ENCODE measurements around the gene PAXX. TPM values are rescaled to one million over a fixed set of nuclear protein-coding genes. Genes with fewer than 3 reads are reported as not detected.
"Not testable (repeated sequence)": the region's sequence is repeated elsewhere in the genome, so short reads cannot be mapped to it uniquely, and the experiment has no call there.

PAXX gene
- total RNA-seq, 1 experiment from 2014 or later: 45.7 TPM

DNA sequence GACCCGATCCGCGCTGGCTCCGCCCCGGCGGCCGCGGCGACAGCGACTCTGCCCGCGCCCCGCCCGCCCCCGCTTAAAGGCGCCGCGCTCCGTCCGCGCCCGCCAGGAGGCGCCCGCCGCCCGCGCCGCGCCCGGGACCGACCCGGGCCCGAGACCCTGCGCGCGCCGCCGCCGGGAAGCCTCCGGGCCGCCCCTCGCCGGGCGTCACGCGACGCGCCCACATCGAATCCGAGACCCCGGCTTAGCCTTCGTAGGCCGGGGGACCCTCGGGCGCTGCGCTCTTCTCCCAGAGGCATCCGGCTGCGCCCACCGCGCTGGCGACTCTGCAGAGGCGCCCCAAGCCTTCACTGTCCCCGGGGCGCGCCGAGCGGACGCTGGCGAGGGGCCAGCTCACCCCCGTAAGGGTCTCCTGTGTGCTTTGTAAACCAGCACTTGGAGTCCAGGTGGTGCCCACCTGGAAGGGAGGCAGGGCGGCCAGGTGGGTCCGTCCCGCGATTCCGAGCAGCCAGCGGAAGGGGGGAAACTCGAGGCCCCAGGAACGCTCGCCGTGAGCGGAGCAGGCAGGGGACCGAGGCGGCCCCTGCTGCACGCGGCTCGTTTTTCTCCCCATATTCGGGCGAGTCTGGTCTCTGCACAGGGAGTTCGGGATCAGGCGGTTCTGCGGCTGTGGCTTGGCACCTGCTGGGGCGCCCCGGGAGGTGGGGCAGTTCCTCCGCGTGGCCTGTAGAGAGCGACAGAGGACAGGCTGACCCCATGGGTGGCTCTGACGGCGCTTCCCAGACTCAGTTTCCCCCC is 36.2 kb downstream of the PAXX start:
- peak; percentile 97 for DNase-seq
- Histone ChIP-seq H3K4me3 (ENCODE audit: insufficient read depth, low read depth, low read length) (peak overlapping the region; percentile 53), H3K27me3 (ENCODE audit: control insufficient read depth, insufficient read depth, low read length) (peaks cover 17% of the 10 kb centered on the region), H3K36me3 (replicated peaks; ENCODE audit: control insufficient read depth, insufficient read depth, low read length) (no peaks in the 10 kb centered on the region)

DNA sequence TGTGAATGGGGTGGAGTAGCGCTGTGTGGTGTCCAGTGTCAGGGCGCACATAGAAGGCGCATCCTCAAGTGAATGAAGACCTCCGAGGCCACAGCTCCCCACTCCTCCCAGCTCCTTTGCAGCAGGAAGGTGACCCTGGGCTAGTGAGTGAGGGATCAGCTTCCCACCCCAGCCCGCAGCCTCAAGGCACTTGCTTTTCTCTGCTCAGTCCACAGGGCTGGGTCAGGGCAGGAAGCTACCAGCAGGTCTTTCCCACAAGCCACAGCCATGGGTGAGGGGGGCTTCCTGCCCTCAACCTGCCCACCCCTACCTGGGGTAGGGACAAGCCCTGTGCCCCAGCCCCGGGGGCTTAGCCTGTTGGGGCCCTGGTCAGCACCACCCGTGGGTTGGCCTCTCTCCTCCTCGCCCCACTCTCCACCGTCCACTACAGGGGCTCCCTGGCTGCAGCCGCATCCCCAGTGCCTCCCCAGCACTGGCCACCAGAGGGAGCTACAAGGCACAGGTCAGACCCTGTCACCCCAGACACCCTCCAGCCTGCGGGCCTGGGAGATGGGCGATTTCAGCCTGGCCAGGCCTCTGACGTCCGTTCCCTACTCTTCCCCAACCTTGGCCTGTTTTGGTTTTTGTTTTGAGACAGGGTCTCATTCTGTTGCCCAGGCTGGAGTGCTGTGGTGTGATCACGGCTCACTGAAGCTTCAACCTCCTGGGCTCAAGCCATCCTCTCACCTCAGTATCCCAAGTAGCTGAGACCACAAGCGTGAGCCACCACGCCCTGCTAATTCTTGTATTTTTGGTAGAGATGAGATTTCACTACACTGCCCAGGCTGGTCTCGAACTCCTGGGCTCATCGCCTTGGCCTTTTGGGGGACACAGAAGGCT is 37.1 kb downstream of the PAXX start:
- Histone ChIP-seq H3K4me3 (ENCODE audit: insufficient read depth, low read depth, low read length) (peak overlapping the region; percentile 53; the same call in 1 of the 2 replicates), H3K36me3 (replicated peaks; ENCODE audit: control insufficient read depth, insufficient read depth, low read length) (no peaks in the 10 kb centered on the region), H3K27me3 (ENCODE audit: control insufficient read depth, insufficient read depth, low read length) (peaks cover 17% of the 10 kb centered on the region)
- peak; percentile 94 for DNase-seq

DNA sequence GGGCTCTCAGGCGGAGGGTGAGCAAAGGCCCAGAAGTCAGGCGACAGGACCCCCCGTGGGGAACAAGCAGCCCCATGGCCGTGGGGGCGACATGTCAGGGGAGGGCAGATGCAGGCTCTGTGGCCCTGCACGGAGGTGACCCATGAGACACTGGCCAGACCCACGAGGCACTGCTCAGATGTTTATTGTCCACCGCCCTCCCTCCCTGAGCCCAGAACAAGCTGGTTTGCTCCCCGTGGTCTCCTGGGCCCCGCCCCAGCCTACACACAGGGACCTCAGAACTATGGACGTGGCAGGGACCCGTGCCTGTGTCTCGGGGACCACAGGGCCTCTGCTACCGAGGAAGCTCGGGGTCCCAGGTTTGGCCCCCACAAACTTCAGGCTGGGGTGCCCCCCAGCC is 37.8 kb downstream of the PAXX start:
- Histone ChIP-seq H3K36me3 (replicated peaks; ENCODE audit: control insufficient read depth, insufficient read depth, low read length) (no peaks in the 10 kb centered on the region), H3K4me3 (ENCODE audit: insufficient read depth, low read depth, low read length) (no peak overlapping the region), H3K27me3 (ENCODE audit: control insufficient read depth, insufficient read depth, low read length) (peaks cover 17% of the 10 kb centered on the region)
- no peak for DNase-seq

DNA sequence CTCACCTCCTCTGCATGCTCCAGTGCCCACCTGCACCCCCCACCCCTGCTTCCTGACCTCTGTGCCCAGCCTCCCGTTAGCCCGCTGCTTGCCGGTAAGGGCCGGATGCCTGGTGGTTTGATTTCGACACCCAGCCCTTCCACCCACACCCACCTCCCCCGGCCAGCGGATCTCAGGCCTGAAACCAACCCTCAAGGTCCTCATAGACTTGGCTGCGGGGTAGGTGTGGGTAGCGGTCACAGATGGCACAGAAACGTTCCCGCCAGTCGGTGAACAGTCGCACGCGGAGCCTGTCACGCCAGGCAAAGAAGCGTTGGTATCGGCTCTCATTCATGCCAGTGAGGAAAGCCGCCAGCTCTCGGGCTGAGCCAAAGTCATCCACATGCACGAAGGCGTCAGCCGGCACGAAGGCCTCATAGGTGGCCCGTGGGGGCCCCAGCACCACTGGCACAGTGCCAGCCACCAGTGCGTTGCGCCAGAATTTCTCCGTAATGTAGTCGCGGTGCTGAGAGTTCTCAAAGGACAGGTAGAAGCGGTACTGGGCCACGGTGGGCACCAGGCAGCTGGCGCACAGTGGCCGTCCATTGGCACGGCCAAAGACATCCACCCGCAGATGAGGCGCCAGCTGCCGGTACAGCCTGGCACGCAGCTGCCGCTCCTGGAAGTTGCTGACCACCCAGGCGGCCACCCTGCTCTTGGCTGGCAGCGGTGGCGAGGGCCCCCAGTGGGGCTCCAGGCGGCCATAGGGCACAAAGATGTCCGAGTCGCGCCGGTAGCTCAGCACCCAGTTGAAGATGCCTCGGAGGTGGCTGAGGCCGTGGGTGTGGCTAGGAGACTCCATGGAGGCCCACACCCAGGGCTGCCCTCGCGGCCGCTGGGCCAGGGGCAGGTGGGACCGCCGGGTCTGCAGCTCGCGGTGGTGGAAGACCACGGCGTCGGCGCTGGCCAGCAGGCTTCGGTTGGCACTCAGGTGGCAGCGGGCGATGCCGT is 38.6 kb downstream of the PAXX start:
- no peak for DNase-seq
- no peak overlapping the region for H3K4me3 ChIP-seq (ENCODE audit: insufficient read depth, low read depth, low read length)
- peaks cover 17% of the 10 kb centered on the region for H3K27me3 ChIP-seq (ENCODE audit: control insufficient read depth, insufficient read depth, low read length)
- no peaks in the 10 kb centered on the region for H3K36me3 ChIP-seq (replicated peaks; ENCODE audit: control insufficient read depth, insufficient read depth, low read length)

DNA sequence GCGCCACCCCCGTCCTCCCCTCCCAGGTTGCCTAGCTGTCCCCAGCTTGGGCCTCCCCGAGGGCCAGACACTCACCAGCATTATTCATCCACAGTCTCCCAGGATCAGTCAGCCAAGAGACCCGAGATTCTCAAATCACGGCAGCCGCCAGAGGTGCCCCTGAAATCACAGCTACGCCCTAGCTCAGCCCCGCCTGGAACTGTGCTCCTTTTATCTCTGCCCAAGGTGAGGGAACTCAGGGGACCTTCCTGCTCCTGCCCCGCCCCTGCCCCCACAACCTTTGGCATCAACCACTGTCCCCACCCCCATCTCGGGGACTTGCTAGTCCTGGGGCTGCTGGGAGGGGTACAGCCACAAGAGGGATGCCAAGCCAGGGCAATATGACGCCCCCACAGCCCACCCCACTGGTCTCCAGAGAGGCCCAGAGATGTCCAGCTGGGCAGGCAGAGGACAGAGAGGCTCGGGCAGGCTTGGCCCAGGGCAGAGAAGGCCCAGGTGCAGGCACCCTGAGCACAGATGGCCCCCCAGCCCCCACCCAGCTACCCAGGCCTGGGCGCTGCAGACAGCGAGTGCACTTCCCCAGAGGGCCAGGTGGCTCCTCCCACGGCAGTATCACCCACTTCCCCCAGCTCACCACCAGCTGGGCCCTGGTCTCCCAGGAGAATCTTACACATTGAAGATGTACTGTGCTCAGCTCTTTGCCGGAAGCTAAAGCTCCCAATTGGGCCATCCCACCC is 39.9 kb downstream of the PAXX start, which contains the start of gene FUT7:
Gene FUT7 (minus strand): TSS at position 185 of the 737 bp plus-strand sequence. CDS start 97 bp downstream, at position 88.
- Histone ChIP-seq H3K27me3 (ENCODE audit: control insufficient read depth, insufficient read depth, low read length) (peaks cover 16% of the 10 kb centered on the region), H3K4me3 (ENCODE audit: insufficient read depth, low read depth, low read length) (no peak within 1 kb of the TSS), H3K36me3 (replicated peaks; ENCODE audit: control insufficient read depth, insufficient read depth, low read length) (no peaks in the 10 kb centered on the region)
- DNase-seq: no peak

DNA sequence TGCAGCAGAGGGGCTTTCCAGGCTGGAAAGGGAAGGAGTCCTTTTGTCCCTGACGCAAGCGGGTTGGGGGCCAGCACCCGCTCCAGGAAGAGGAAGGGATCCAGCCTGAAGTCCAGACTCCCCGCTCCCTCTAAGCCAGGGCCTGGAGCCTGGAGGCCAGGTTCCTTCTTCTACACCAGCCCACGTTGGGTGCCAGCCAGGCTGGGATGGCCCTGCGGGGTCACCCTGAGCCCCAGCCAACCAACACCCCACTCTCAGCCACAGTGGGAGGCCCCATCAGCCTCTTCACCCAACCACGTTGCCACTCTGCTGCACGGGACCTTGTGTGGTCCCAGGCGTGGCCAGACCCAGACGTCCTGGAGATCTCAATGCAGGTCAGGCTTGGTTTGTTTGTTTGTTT is 40.6 kb downstream of the PAXX start:
- DNase-seq: no peak
- H3K4me3 ChIP-seq (ENCODE audit: insufficient read depth, low read depth, low read length): no peak overlapping the region
- no peaks in the 10 kb centered on the region for H3K36me3 ChIP-seq (replicated peaks; ENCODE audit: control insufficient read depth, insufficient read depth, low read length)
- peaks cover 10% of the 10 kb centered on the region for H3K27me3 ChIP-seq (ENCODE audit: control insufficient read depth, insufficient read depth, low read length)

DNA sequence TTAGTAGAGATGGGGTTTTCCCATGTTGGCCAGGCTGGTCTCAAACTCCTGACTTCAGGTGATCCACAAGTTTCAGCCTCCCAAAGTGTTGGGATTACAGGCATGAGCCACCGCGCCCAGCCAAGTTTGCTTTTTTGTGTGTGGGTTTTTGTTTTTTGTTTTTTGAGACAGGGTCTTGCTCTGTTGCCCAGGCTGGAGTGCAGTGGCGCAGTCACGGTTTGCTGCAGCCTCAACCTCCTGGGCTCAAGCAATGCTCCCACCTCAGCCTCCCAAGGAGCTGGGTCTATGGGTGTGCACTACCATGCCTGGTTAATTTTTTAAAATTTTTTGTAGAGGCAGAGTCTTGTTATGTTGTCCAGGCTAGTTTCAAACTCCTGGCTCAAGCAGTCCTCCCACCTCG is 41.3 kb downstream of the PAXX start:
- H3K4me3 ChIP-seq (ENCODE audit: insufficient read depth, low read depth, low read length); H3K36me3 ChIP-seq (replicated peaks; ENCODE audit: control insufficient read depth, insufficient read depth, low read length); H3K27me3 ChIP-seq (ENCODE audit: control insufficient read depth, insufficient read depth, low read length); DNase-seq: not testable (repeated sequence)

DNA sequence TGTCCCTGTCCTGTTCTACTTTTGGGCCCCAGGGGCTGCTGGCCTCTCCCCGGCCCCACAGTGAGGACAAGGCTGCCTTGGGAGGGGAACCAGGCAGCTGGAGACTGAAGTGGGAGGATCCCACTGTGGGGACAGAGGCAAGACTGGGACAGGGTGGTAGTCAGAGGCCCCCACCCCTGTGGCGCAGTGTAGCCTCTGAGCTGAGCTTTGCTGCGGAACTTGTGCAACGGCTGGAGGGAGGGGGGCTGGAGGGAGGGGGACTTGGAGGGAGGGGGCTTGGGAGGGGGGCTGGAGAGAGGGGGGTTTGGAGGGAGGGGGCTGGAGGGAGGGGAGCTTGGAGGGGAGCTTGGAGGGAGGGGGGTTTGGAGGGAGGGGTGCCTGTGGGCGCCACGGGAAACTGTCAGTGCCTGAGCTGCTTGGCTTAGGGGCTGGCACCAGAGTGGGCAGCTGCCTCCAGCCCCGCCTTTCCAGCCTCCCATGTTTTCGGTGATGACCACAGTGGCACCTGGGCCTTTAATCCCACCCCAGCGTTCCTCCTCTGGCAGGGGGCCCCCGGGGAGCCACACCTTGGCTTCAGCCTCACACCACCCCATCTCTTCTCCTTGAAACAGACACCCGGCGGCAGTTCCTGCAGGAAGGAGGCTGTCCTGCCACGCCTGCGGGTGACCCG is 42.0 kb downstream of the PAXX start:
- Histone ChIP-seq H3K4me3 (ENCODE audit: insufficient read depth, low read depth, low read length) (no peak overlapping the region), H3K27me3 (ENCODE audit: control insufficient read depth, insufficient read depth, low read length) (peaks cover under 1% of the 10 kb centered on the region; the same call in 1 of the 2 replicates)

DNA sequence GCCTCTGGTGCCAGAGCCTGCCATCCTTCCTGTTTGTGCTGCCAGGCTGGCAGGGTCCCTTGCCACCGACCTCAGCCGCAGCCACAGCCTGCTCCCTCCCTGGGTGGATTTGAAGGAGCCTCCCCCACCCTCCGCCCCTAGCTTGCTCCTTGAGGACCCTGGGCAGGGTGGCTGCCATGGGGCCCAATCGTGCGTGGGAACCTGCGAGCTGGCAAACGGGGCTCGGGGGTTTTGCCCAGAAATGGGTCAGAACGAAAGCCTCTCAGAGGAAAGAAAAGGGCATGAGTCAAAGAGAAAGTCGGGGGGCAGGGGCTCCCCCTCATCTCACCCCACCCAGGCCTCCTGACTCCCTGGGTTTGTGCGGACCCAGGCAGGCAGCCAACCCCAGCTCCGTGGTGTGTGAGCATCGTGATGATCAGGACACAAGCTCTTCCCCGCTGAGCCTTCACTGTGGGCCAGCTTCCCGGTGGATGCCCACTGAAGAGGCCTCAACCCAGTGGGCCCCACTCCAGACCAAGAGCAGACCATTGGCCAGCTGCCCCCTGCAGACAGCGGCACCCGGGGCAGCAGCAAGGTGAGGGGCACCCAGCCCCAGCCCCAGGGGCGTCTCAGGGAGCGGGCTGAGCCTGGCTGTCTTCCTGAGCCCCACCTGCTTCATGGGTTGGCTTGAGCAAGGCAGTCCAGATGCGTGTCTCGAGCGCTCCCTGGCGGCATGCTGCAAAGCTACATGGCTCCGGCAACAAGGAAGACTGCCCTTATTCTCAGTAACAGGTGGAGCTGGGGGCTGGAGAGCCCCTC is 42.7 kb downstream of the PAXX start:
- peak; percentile 98 for DNase-seq
- Histone ChIP-seq H3K27me3 (ENCODE audit: control insufficient read depth, insufficient read depth, low read length) (no peaks in the 10 kb centered on the region; the same call in 1 of the 2 replicates), H3K36me3 (replicated peaks; ENCODE audit: control insufficient read depth, insufficient read depth, low read length) (no peaks in the 10 kb centered on the region; the same call in 1 of the 2 replicates), H3K4me3 (ENCODE audit: insufficient read depth, low read depth, low read length) (no peak overlapping the region)

More for the DNA sequence above, 42.0 kb downstream of the PAXX start:
- peak; percentile 75 for DNase-seq
- H3K36me3 ChIP-seq (replicated peaks; ENCODE audit: control insufficient read depth, insufficient read depth, low read length): no peaks in the 10 kb centered on the region

DNA sequence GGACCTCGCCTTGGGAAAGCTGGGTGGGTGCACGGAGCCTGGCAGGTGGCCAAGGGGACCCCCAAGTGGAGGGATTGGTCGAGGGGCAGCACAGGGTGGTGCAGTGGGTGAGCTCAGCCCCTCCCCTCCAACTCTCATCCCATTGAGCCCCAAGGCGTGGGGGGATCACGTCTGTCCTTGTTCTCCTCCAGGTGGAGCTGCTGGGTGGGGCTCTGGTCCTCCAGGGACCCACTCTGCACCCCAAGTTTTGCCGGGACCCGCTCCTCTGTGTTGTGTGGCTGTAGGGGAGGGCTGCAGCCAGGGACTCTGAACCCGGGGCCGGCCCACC is 43.2 kb downstream of the PAXX start:
- DNase-seq: peak; percentile 89
- no peak overlapping the region for H3K4me3 ChIP-seq (ENCODE audit: insufficient read depth, low read depth, low read length)
- no peaks in the 10 kb centered on the region; the same call in 1 of the 2 replicates for H3K27me3 ChIP-seq (ENCODE audit: control insufficient read depth, insufficient read depth, low read length)

DNA sequence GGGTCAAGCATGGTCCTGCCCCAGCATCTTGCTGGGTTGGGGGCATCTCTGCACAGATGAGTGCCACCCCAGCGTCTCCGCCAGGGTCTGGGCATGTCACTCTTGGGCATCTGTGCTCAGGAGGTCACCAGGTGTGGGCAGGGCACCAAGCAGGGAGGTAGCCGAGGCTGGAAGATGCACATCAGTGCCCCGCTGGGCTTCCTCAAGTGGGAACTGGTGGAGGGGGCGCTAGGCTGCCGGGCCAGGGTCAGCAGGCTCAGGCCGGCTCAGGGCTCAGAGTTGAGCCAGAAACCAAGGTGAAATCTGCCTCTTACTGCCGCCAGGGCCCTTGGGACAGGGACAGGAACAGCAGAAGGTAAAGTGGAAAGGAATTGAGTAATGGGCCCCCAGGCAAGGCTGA is 43.7 kb downstream of the PAXX start:
- Histone ChIP-seq H3K4me3 (ENCODE audit: insufficient read depth, low read depth, low read length) (no peak overlapping the region), H3K36me3 (replicated peaks; ENCODE audit: control insufficient read depth, insufficient read depth, low read length) (no peaks in the 10 kb centered on the region; the same call in 1 of the 2 replicates), H3K27me3 (ENCODE audit: control insufficient read depth, insufficient read depth, low read length) (no peaks in the 10 kb centered on the region; the same call in 1 of the 2 replicates)
- no peak for DNase-seq

More for the DNA sequence above, 43.2 kb downstream of the PAXX start:
- no peaks in the 10 kb centered on the region; the same call in 1 of the 2 replicates for H3K36me3 ChIP-seq (replicated peaks; ENCODE audit: control insufficient read depth, insufficient read depth, low read length)

DNA sequence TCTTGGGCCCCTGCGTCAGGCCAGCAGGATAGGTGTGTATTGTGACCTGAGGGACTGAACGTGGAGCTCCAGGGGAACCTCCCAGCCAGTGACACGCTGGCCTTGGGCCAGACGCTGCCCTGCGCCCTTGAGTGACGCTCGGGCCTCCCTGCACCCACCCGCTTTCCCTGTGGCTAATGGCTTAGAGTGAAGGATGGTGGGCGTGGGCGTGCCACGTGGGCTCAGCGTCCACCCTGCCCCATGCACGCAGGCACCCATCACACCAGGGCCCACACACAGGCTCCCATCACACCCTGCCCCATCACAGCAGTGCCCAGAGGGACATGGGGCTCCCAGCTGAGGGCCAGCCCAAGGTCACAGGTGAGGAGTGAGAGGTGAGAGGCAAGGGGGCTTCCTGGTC is 44.8 kb downstream of the PAXX start:
- Histone ChIP-seq H3K4me3 (ENCODE audit: insufficient read depth, low read depth, low read length) (no peak overlapping the region), H3K36me3 (replicated peaks; ENCODE audit: control insufficient read depth, insufficient read depth, low read length) (no peaks in the 10 kb centered on the region; the same call in 1 of the 2 replicates), H3K27me3 (ENCODE audit: control insufficient read depth, insufficient read depth, low read length) (no peaks in the 10 kb centered on the region; the same call in 1 of the 2 replicates)
- no peak for DNase-seq

Data from H7 (cell line).